Measurements from ENCODE around the gene ETV6.

GRCh38 chr12:11859705-11860425 is 210.4 kb downstream of the ETV6 start:
- TF ChIP-seq CREB1 (IDR thresholded peaks at IDR 0.05) = no peak
- no peak for TF ChIP-seq CREB1 (CRISPR knock-in tag; IDR thresholded peaks at IDR 0.05)
- TF ChIP-seq VEZF1 (CRISPR knock-in tag; IDR thresholded peaks at IDR 0.05) = no peak
- TF ChIP-seq TEAD4 (IDR thresholded peaks at IDR 0.05; ENCODE audit: low read length) = no peak
- no peak for TF ChIP-seq TEAD4 (CRISPR knock-in tag; IDR thresholded peaks at IDR 0.05; ENCODE audit: borderline replicate concordance)
- TF ChIP-seq MBD1 (CRISPR knock-in tag; IDR thresholded peaks at IDR 0.05) = no peak
- no peak for TF ChIP-seq SIN3B (IDR thresholded peaks at IDR 0.05; ENCODE audit: low read depth)
- TF ChIP-seq KLF13 (tag; IDR thresholded peaks at IDR 0.05; ENCODE audit: borderline replicate concordance, low read depth) = no peak
- TF ChIP-seq IRF9 (tag; IDR thresholded peaks at IDR 0.05) = no peak
- no peak for TF ChIP-seq BRD9 (IDR thresholded peaks at IDR 0.05; ENCODE audit: low read depth, partially characterized antibody)
- TF ChIP-seq LARP7 (IDR thresholded peaks at IDR 0.05) = no peak
